Measurements from ENCODE around the gene HNF1B. TPM values are rescaled to one million over a fixed set of nuclear protein-coding genes. Genes with fewer than 3 reads are reported as not detected.

Gene HNF1B
- total RNA-seq, 4 donors from 2014 or later = not detected

GRCh38 chr17:37737971-37738370, 6.9 kb downstream of the HNF1B start:
- Histone ChIP-seq H3K4me3 (no peak overlapping the region), H3K36me3 (no peaks in the 10 kb centered on the region), H3K27me3 (peaks cover 63 to 75% (median 64%) of the 10 kb centered on the region in 3 donors), H3K4me1 (peaks cover 9 to 12% of the 10 kb centered on the region in 2 donors), H3K27ac (no peak overlapping the region), H3K9me3 (no peaks in the 10 kb centered on the region)
- intact Hi-C loops (cut with DNase I; ENCODE audit: low total_unique reads) (no loop called here), in situ Hi-C loops (cut with MboI; ENCODE audit: low sequenced_read_pairs in 4 of 4) (loop anchor here in 1 of 4 donors (25.0 kb wide), 1 partner anchor 99 kb away; no protein-coding TSS in a partner anchor)
- TF ChIP-seq CTCF (IDR thresholded peaks at IDR 0.05 in 4 of 5, conservative IDR thresholded peaks at IDR 0.05 in 1 of 5) (no peak), POLR2A (IDR thresholded peaks at IDR 0.05) (no peak)
- no peak for DNase-seq
- ATAC-seq = no peak

- TF ChIP-seq CTCF (IDR thresholded peaks at IDR 0.05 in 4 of 5, conservative IDR thresholded peaks at IDR 0.05 in 1 of 5) (no peak), POLR2A (IDR thresholded peaks at IDR 0.05) (no peak)
- intact Hi-C loops (cut with DNase I; ENCODE audit: low total_unique reads) = no loop called here
- in situ Hi-C loops (cut with MboI; ENCODE audit: low sequenced_read_pairs in 4 of 4) = loop anchor here in 1 of 4 donors (25.0 kb wide), 1 partner anchor 100 kb away; no protein-coding TSS in a partner anchor
- no peak overlapping the region for H3K4me3 ChIP-seq
- ATAC-seq = no peak
- no peaks in the 10 kb centered on the region for H3K36me3 ChIP-seq
- DNase-seq = no peak
- peaks cover 55 to 66% (median 58%) of the 10 kb centered on the region in 3 donors for H3K27me3 ChIP-seq
- H3K4me1 ChIP-seq = peaks cover 4 to 5% of the 10 kb centered on the region in 2 donors
- no peak overlapping the region for H3K27ac ChIP-seq
- no peaks in the 10 kb centered on the region for H3K9me3 ChIP-seq
Observed at GRCh38 chr17:37737081-37737480, 7.8 kb downstream of the HNF1B start.

GRCh38 chr17:37736428-37736827, 8.4 kb downstream of the HNF1B start:
- intact Hi-C loops (cut with DNase I; ENCODE audit: low total_unique reads) (no loop called here), in situ Hi-C loops (cut with MboI; ENCODE audit: low sequenced_read_pairs in 4 of 4) (loop anchor here in 1 of 4 donors (25.0 kb wide), 1 partner anchor 101 kb away; no protein-coding TSS in a partner anchor)
- peaks cover 49 to 59% (median 51%) of the 10 kb centered on the region in 3 donors for H3K27me3 ChIP-seq
- no peaks in the 10 kb centered on the region for H3K4me1 ChIP-seq
- DNase-seq (no peak), ATAC-seq (no peak)
- TF ChIP-seq POLR2A (IDR thresholded peaks at IDR 0.05) (no peak), CTCF (IDR thresholded peaks at IDR 0.05 in 4 of 5, conservative IDR thresholded peaks at IDR 0.05 in 1 of 5) (no peak)
- H3K27ac ChIP-seq = no peak overlapping the region
- H3K9me3 ChIP-seq = no peaks in the 10 kb centered on the region
- H3K4me3 ChIP-seq = no peak overlapping the region
- H3K36me3 ChIP-seq = no peaks in the 10 kb centered on the region

GRCh38 chr17:37735165-37735564, 9.7 kb downstream of the HNF1B start:
- intact Hi-C loops (cut with DNase I; ENCODE audit: low total_unique reads) = no loop called here
- in situ Hi-C loops (cut with MboI; ENCODE audit: low sequenced_read_pairs in 4 of 4) = loop anchor here in 1 of 4 donors (25.0 kb wide), 1 partner anchor 102 kb away; no protein-coding TSS in a partner anchor
- no peaks in the 10 kb centered on the region for H3K9me3 ChIP-seq
- no peak overlapping the region for H3K27ac ChIP-seq
- H3K4me1 ChIP-seq = no peaks in the 10 kb centered on the region
- H3K4me3 ChIP-seq = no peak overlapping the region
- ATAC-seq = no peak
- peaks cover 36 to 47% (median 39%) of the 10 kb centered on the region in 3 donors for H3K27me3 ChIP-seq
- H3K36me3 ChIP-seq = no peaks in the 10 kb centered on the region
- no peak for DNase-seq
- TF ChIP-seq POLR2A (IDR thresholded peaks at IDR 0.05) (no peak), CTCF (IDR thresholded peaks at IDR 0.05 in 4 of 5, conservative IDR thresholded peaks at IDR 0.05 in 1 of 5) (no peak)

- in situ Hi-C loops (cut with MboI; ENCODE audit: low sequenced_read_pairs in 4 of 4) (loop anchor here in 1 of 4 donors (25.0 kb wide), 1 partner anchor 105 kb away; no protein-coding TSS in a partner anchor), intact Hi-C loops (cut with DNase I; ENCODE audit: low total_unique reads) (no loop called here)
- no peak overlapping the region for H3K27ac ChIP-seq
- H3K9me3 ChIP-seq = no peaks in the 10 kb centered on the region
- DNase-seq (no peak), ATAC-seq (no peak)
- no peaks in the 10 kb centered on the region for H3K4me1 ChIP-seq
- H3K27me3 ChIP-seq = peaks cover 8 to 20% (median 13%) of the 10 kb centered on the region in 3 donors
- no peak overlapping the region for H3K4me3 ChIP-seq
- H3K36me3 ChIP-seq = no peaks in the 10 kb centered on the region
- TF ChIP-seq CTCF (IDR thresholded peaks at IDR 0.05 in 4 of 5, conservative IDR thresholded peaks at IDR 0.05 in 1 of 5) = no peak
- no peak for TF ChIP-seq POLR2A (IDR thresholded peaks at IDR 0.05)
Observed at GRCh38 chr17:37732316-37732715, 12.5 kb downstream of the HNF1B start.

Data from gastrocnemius medialis (tissue), 4 donors.